GM12878 (cell line): ENCODE data around the gene MYL12A. TPM values are rescaled to one million over a fixed set of nuclear protein-coding genes. Genes with fewer than 3 reads are reported as not detected.

Experiments
- ATAC-seq: fragments of 200-7000 bp; cut with Tn5 transposase; 3 replicates; pipeline ENCODE4 v1.9.1; 2020; ENCODE audit warnings: mild to moderate bottlenecking, moderate library complexity
- BruUV-seq: library from RNA; stranded (reverse); fragments of 400-500 nt; replicated peaks from 2 replicates; lab custom pipeline; 2021; lab: Mats Ljungman, UMichigan
- CTCF ChIA-PET: fragments of 300-600 bp; sonication (Branson Sonifier 250); formaldehyde crosslinking; extraction: SDS; loops from one replicate; lab custom pipeline; 2021; ENCODE audit warnings: inconsistent platforms; lab: Yijun Ruan, JAX
- POLR2A ChIA-PET: fragments of 350-600 bp; formaldehyde crosslinking; extraction: SDS; loops from one replicate; lab custom pipeline; 2021; ENCODE audit warnings: inconsistent platforms; lab: Charles Lee
- RAD21 ChIA-PET: fragments of 300-600 bp; sonication (Branson Sonifier 250); formaldehyde crosslinking; loops from one replicate; lab custom pipeline; 2023; ENCODE audit warnings: antibody characterized with exemption; ENCODE audit not compliant: unreplicated experiment; lab: Charles Lee
- SMC1A ChIA-PET: fragments of 300-600 bp; sonication (Branson Sonifier 250); formaldehyde crosslinking; loops from one replicate; lab custom pipeline; 2023; ENCODE audit not compliant: unreplicated experiment, uncharacterized antibody; lab: Charles Lee
- DNase-seq: peaks from one replicate; pipeline ENCODE4 v3.0.0-alpha.2; 2011; ENCODE audit warnings: low read depth, low spot score
- FAIRE-seq: peaks from 3 replicates; lab custom pipeline; 2011; peaks lifted over from hg19 to GRCh38; lab: Jason Lieb, UNC
- H2AFZ ChIP-seq: 2 replicates; pipeline ENCODE4 v1.6.0; 2011; ENCODE audit warnings: low read depth, low read length, control low read depth; ENCODE audit not compliant: control insufficient read depth
- H3K27ac ChIP-seq: 2 replicates; pipeline ENCODE4 v1.5.1; 2011; ENCODE audit warnings: control low read depth; ENCODE audit not compliant: control insufficient read depth, insufficient read depth
- H3K27me3 ChIP-seq, 2 experiments: replicated peaks in 1 of 2; 2 replicates each; pipeline versions ENCODE4 v1.6.0 to v1.6.1; 2011; ENCODE audit warnings: low read length in 1 of 2; ENCODE audit not compliant: control insufficient read depth in 2 of 2, insufficient read depth in 2 of 2
- H3K36me3 ChIP-seq, 2 experiments: 2 replicates each; pipeline ENCODE4 v1.5.1; 2011; ENCODE audit warnings: low read length in 1 of 2; ENCODE audit not compliant: control insufficient read depth in 2 of 2, insufficient read depth in 2 of 2
- H3K4me1 ChIP-seq: 2 replicates; pipeline ENCODE4 v1.6.1; 2011; ENCODE audit warnings: mild to moderate bottlenecking, low read length, moderate library complexity, mixed read lengths; ENCODE audit not compliant: control insufficient read depth, insufficient read depth
- H3K4me2 ChIP-seq: 2 replicates; pipeline ENCODE4 v1.6.0; 2011; ENCODE audit warnings: control low read depth; ENCODE audit not compliant: control insufficient read depth, insufficient read depth
- H3K4me3 ChIP-seq: fragments of 200-600 bp; sonication (generic); 2 replicates; pipeline ENCODE4 v1.5.1; 2016
- H3K79me2 ChIP-seq: 2 replicates; pipeline ENCODE4 v1.6.0; 2011; ENCODE audit warnings: low read length; ENCODE audit not compliant: control insufficient read depth, insufficient read depth
- H3K9ac ChIP-seq: 2 replicates; pipeline ENCODE4 v1.8.0; 2011; ENCODE audit warnings: low read length, control low read depth, mixed read lengths; ENCODE audit not compliant: control insufficient read depth, insufficient read depth
- H3K9me3 ChIP-seq: replicated peaks from 3 replicates; pipeline ENCODE4 v1.5.1; 2011; ENCODE audit warnings: mild to moderate bottlenecking, low read length; ENCODE audit not compliant: control insufficient read depth, insufficient read depth
- H4K20me1 ChIP-seq: 2 replicates; pipeline ENCODE4 v1.6.0; 2011; ENCODE audit not compliant: control insufficient read depth, insufficient read depth
- BCL3 ChIP-seq: IDR thresholded peaks from 2 replicates; pipeline ENCODE4 v1.6.1; 2011; ENCODE audit warnings: borderline replicate concordance, low read depth, mild to moderate bottlenecking, moderate library complexity, low read length; ENCODE audit not compliant: insufficient read depth, poor library complexity, severe bottlenecking
- FOXK2 ChIP-seq: fragments of 450-650 bp; IDR thresholded peaks from 2 replicates; pipeline ENCODE4 v1.6.1; 2017; ENCODE audit warnings: mild to moderate bottlenecking, moderate library complexity
- GATAD2B ChIP-seq: fragments of 450-650 bp; conservative IDR thresholded peaks from 2 replicates; pipeline ENCODE4 v1.6.1; 2017; ENCODE audit warnings: low read depth, mild to moderate bottlenecking, moderate library complexity
- NFXL1 ChIP-seq: fragments of 450-650 bp; IDR thresholded peaks from 2 replicates; pipeline ENCODE4 v1.6.1; 2017; ENCODE audit warnings: antibody characterized with exemption, mild to moderate bottlenecking, borderline replicate concordance
- NFYA ChIP-seq: IDR thresholded peaks from 2 replicates; pipeline ENCODE4 v1.6.1; 2011; ENCODE audit warnings: low read depth, mild to moderate bottlenecking, low read length, improper control_type of control experiment, borderline replicate concordance
- NR2F1 ChIP-seq: fragments of 450-650 bp; conservative IDR thresholded peaks from 2 replicates; pipeline ENCODE4 v1.6.1; 2017; ENCODE audit warnings: mild to moderate bottlenecking
- POU2F2 ChIP-seq: IDR thresholded peaks from 3 replicates; pipeline ENCODE4 v1.6.1; 2011; ENCODE audit warnings: low read depth, mild to moderate bottlenecking, low read length, borderline replicate concordance
- RAD21 ChIP-seq: IDR thresholded peaks from 2 replicates; pipeline ENCODE4 v1.6.1; 2011; ENCODE audit warnings: mild to moderate bottlenecking, low read depth, low read length, moderate library complexity; ENCODE audit not compliant: insufficient read depth
- RELA ChIP-seq: fragments of 450-650 bp; IDR thresholded peaks from 2 replicates; pipeline ENCODE4 v1.8.0; 2014; ENCODE audit warnings: borderline replicate concordance; ENCODE audit not compliant: partially characterized antibody
- REST ChIP-seq: IDR thresholded peaks from 2 replicates; pipeline ENCODE4 v1.6.1; 2012; ENCODE audit warnings: mild to moderate bottlenecking, low read depth, low read length
- SMAD5 ChIP-seq: IDR thresholded peaks from 2 replicates; pipeline ENCODE4 v1.6.1; 2016; ENCODE audit warnings: antibody characterized with exemption, low read depth
- SRF ChIP-seq, 2 experiments: IDR thresholded peaks; 2 replicates each; pipeline ENCODE4 v1.6.1; 2011; ENCODE audit warnings: low read depth in 2 of 2, low read length in 2 of 2, mild to moderate bottlenecking in 1 of 2, moderate library complexity in 1 of 2
- WGBS: methylation state at CpG from one replicate; pipeline ENCODE4 v1.1.6; 2016; ENCODE audit warnings: low lambda C conversion rate; ENCODE audit not compliant: insufficient replicate concordance, insufficient coverage; ENCODE audit errors: missing lambda C conversion rate; 5-methylcytosine and 5-hydroxymethylcytosine counted together
- in situ Hi-C: fragments of 300-500 bp; cut with MboI; formaldehyde crosslinking; loops from 9 replicates; pipeline ENCODE4 v1.14.3; 2018; ENCODE audit warnings: mixed read lengths
- intact Hi-C: fragments of 100-400 bp; cut with micrococcal nuclease; formaldehyde crosslinking; loops from one replicate; pipeline ENCODE4 v1.14.2; 2022; ENCODE audit not compliant: unreplicated experiment
- polyA plus RNA-seq, 11 experiments: library from polyadenylated mRNA; depleted of rRNA in 4 of 11; unstranded in 6 of 11; stranded (reverse) in 5 of 11; fragments of >200 nt; fragmentation: Nextera tagmentation in 4 of 11; fragmentation: Illumina TruSeq in 1 of 11; extraction: Ambion mirVana in 4 of 11; extraction: Trizol in 1 of 11; gene quantifications; 1 replicate in 1 of 11; 2 replicates in 10 of 11; pipeline versions ENCODE4 v1.2.1 to v1.2.3, GENCODE V29; 2011 to 2016; ENCODE audit warnings: inconsistent platforms in 2 of 11, missing spikeins in 2 of 11, low read depth in 1 of 11
- total RNA-seq, 4 experiments: library from RNA; depleted of rRNA in 3 of 4; stranded (reverse); fragments of >200 nt in 3 of 4; fragmentation: Illumina TruSeq in 1 of 4; extraction: Trizol in 1 of 4; gene quantifications; 2 replicates each; pipeline versions ENCODE4 v1.2.1 to v1.2.3, GENCODE V29; 2013 to 2021
- TF ChIP-seq, protein P1 (sequence below): IDR thresholded peaks from 2 replicates; pipeline ENCODE4 v1.6.1; 2012; ENCODE audit warnings: low read depth, low read length, improper control_type of control experiment

The MYL12A gene
- total and polyA plus RNA-seq, 10 of the 15 experiments (the other 5 are each of a cell fraction or from before 2014, with no cell fraction given), result 488 to 1,663 (median 924) TPM

DNA sequence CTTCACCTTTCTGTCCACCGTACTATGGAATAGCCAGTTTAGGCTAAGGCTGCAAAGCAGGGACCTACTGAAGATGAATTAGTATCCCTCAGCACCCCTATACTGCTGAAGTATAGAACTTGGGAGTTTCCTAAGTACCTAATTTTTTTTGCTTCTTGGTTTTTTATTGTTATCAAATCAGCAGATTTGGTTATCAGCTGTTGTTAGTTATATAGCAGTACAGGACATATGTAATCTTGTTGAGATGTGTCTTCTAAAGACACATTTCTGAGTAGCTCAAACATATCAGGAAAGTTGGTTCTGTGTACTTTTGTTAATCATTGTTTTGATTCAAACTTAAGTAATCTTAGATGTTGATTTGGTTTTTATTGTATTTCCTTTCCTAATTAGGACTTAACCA, 5.2 kb downstream of the MYL12A start:
- ChIA-PET CTCF (interaction anchor here (0.9 to 1.6 kb wide), 2 partner anchors 14 to 26 kb away, joined by 3 read pairs; no protein-coding TSS in a partner anchor), SMC1A (interaction anchor here (0.9 to 12.1 kb wide), 5 partner anchors 8 to 414 kb away, joined by 3 to 105 read pairs (median 5); partner anchors contain the start of gene MYL12B)
- H3K36me3 ChIP-seq, result peaks cover 0 to 29% of the 10 kb centered on the region in 2 experiments
- H3K27ac ChIP-seq, result no peak overlapping the region
- 100% methylated on average over 1 of the region's 1 CpG for WGBS
- no TSS peak for BruUV-seq
- in situ Hi-C loops, result loop anchor here (25.0 kb wide), 1 partner anchor 1009 kb away; no protein-coding TSS in a partner anchor
- no peak for FAIRE-seq
- peaks cover 7% of the 10 kb centered on the region; the same call in 1 of the 2 replicates for H4K20me1 ChIP-seq
- H3K9ac ChIP-seq, result no peak overlapping the region
- intact Hi-C loops, result no loop called here
- ATAC-seq, result no peak
- H3K4me1 ChIP-seq, result peaks cover 31% of the 10 kb centered on the region
- no peak overlapping the region for H3K4me3 ChIP-seq
- H3K9me3 ChIP-seq, result no peaks in the 10 kb centered on the region
- peaks cover 74% of the 10 kb centered on the region for H3K79me2 ChIP-seq
- no peaks in the 10 kb centered on the region for H3K27me3 ChIP-seq
- no peak overlapping the region for H3K4me2 ChIP-seq
- no peak for DNase-seq
- TF ChIP-seq NR2F1, result no peak
- no peak for TF ChIP-seq SRF (IDR thresholded peaks at IDR 0.05; ENCODE audit: low read depth in 2 of 2, low read length in 2 of 2)
- TF ChIP-seq NFYA, result no peak
- TF ChIP-seq RELA, result no peak
- TF ChIP-seq BCL3, result no peak
- TF ChIP-seq FOXK2, result no peak
- TF ChIP-seq POU2F2, result no peak
- no peak for TF ChIP-seq RAD21
- no peak for TF ChIP-seq REST
- TF ChIP-seq NFXL1, result no peak
- TF ChIP-seq, protein P1, sequence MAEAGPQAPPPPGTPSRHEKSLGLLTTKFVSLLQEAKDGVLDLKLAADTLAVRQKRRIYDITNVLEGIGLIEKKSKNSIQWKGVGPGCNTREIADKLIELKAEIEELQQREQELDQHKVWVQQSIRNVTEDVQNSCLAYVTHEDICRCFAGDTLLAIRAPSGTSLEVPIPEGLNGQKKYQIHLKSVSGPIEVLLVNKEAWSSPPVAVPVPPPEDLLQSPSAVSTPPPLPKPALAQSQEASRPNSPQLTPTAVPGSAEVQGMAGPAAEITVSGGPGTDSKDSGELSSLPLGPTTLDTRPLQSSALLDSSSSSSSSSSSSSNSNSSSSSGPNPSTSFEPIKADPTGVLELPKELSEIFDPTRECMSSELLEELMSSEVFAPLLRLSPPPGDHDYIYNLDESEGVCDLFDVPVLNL, result no peak
- TF ChIP-seq GATAD2B, result no peak
- no peak for TF ChIP-seq SMAD5
- TF ChIP-seq, all 136 proteins: peak for 0
- RAD21 ChIA-PET, result interaction anchor here (3.7 kb wide), 1 partner anchor 11 kb away, joined by 26 read pairs; no protein-coding TSS in a partner anchor
- H2AFZ ChIP-seq, result no peak overlapping the region
- POLR2A ChIA-PET, result interaction anchor here (5.7 kb wide), 1 partner anchor 12 kb away, joined by 36 read pairs; no protein-coding TSS in a partner anchor
